Limb (tissue), 2 donors: ENCODE measurements around the gene RPS21.

ENCODE experiments used
- DNase-seq, 2 donors: peaks; one replicate each; pipeline ENCODE4 v3.0.0-alpha.2; 2016; ENCODE audit errors: extremely low spot score in 2 of 2

RPS21 gene

DNA sequence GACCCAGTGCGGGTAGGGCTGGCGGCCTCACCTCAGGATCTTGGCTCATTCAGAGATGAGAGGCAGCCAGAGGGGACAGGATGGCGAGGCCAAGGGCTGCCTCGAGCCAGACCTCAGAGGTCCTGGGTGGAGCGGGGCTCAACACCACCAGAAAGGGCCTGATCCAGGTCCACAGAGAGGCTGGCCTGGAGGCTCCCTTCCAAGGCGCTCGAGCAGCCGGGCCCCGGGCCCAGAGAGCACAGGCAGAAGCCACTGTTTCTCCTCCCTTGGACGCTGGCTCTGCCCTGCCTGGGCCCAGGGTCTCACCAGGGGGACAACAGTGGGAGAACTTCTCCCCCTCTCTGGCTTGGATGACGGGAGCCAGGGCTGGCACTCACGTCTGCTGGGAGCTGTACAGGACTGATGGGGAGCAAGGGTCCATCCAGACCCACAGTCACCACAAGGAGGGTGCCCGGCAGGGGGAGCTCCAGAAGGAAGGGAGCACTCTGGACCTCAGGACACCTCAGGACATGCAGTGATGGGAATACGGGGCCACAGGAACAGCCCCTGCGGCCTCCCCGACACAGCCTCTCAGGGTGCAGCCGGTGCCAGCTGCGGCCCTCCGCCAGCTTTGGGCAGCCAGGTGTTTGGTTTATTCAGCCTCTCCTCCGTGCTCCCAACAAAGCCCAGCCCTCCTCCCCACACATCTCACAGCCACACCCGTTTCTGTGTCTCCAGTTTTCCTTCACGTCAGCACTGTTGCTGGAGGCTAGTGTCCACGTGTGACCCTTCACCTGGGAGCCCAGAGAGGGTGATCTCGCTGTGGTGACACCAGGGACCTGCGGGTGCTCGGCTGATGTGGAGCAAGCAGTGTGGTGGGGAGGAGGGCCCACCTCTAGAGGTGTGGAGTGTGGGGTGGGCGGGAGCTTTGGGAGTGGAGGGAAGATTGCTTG, 8.7 kb downstream of the RPS21 start:
- no peak for DNase-seq

DNA sequence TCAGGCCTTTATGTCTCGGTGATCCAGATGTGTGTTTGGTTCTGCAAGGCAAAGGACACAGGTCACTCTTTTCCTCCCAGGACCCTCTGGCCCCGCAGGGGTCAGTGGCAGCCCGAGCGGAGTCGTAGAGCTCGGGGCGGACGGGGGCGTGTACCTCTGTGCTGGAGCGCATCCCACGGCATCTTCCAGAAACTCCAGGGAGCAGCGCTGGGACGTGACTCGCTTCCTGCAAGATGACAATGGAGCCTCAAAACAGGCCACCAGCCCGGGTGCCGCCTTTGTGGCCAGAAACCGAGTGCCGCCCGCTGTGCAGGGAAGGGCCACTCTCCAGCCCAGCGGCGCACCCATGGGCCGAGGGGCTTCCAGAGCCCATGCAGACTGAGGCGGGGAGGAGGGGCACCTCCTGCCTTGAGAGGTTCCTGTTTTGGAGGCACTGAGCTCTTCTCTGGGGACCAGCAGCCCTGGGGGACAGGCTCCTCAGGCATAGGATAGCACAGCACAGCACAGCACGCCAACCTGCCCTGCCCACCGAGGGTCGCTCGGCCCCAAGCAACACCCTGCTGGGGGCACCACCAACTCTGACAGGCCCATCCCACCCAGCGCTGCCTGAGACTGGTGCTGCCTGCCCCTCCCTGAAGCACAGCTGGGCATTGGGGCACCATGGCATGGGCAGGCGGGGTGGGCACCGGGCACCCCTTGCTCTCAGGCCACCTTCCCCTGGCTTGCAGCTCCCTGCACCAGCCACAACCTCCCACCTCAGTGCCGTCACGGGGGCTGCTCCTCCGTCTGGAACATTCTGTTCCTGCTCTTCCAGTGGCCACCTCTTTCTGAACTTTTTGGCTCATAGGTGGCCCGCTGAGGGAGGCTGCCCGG, 9.7 kb downstream of the RPS21 start:
- DNase-seq: no peak

DNA sequence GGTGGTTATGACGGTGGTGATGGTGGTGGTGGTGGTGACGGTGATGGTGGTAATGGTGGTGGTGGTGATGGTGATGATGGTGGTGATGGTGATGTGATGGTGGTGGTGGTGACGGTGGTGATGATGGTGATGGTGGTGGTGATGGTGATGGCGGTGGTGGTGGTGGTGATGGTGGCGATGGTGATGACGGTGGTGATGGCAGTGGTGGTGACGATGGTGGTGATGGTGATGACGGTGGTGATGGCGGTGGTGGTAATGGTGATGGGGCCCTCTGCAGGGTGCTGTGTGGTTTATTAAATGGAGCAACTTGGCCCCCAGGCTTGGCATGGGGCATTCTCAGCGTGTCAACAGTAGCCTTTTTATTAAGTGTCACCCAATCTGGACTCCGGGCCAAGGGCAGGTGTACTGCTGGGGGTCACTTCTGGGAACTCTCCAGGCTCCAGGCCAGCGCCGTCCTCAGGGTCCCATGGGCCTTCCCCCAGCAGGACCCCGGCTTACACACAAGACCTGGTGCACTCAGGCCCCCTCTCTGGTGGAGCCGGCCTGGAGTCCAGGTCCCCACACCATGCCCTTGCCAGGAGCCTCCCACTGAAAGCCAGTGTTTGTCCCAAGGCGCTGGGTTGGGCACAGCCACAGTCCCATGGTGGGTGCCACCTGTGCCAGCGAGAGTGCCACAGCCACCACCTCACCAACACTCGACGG, 11.4 kb downstream of the RPS21 start:
- DNase-seq: no peak

DNA sequence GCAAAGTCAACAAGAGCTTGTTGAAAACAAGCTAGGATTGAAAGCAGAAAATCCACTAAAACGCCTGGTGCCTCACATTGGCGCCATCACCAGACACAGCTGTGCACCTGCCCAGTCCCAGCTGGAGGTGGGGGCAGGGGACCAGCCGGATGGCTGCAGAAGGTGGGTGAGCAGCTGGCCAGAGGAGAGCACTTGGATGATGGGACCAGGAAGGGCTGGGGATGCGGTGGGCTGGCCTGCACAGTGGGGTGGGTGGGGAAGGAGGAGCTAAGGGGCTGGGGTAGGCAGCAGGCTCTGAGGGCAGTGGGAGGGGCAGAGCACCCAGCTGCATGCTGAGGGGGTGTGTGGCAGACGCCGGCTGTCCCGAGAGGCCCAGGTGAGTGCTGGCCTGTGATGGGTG, 13.1 kb downstream of the RPS21 start:
- DNase-seq: no peak

DNA sequence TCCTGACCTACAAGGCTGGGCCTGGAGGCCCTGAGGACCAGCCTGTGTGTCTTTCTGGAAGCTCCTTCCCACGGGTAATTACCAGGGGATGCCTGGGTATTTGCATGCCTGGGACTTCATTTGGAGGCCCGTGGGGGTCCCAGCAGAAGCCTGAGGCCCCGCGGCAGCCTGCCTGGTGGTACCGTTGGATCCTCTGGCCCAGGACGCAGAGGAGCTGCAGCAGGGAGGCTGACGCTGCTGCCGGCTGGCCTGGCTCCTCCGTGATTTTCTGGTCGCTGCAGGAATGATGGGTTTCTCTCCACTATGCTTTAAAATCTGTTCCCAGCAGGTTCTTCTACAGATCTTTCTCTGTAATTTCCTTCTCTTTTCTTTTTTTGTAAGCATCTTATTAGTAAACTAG, 13.6 kb downstream of the RPS21 start:
- DNase-seq: no peak

DNA sequence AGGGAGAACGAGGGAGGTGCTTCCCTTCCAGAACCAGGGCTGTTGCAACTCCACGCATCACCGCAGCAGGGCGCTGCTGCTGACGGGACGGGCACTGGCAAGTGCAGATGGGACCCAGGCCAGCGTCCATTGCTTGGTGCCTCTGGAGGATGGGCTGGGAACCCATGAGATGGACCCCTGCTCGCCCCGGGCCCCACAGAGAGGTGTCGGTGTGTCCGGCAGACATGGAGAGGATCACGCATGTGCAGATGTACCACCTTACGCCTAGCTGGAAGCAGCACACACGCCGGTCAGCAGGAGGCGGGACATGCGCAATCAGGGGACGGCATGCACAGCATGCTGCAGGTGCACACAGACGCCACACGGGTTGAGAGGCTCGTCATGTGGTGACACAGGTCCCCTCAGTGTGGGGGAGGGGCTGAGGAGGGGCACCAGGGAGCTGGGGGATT, 14.5 kb downstream of the RPS21 start:
- DNase-seq: no peak

DNA sequence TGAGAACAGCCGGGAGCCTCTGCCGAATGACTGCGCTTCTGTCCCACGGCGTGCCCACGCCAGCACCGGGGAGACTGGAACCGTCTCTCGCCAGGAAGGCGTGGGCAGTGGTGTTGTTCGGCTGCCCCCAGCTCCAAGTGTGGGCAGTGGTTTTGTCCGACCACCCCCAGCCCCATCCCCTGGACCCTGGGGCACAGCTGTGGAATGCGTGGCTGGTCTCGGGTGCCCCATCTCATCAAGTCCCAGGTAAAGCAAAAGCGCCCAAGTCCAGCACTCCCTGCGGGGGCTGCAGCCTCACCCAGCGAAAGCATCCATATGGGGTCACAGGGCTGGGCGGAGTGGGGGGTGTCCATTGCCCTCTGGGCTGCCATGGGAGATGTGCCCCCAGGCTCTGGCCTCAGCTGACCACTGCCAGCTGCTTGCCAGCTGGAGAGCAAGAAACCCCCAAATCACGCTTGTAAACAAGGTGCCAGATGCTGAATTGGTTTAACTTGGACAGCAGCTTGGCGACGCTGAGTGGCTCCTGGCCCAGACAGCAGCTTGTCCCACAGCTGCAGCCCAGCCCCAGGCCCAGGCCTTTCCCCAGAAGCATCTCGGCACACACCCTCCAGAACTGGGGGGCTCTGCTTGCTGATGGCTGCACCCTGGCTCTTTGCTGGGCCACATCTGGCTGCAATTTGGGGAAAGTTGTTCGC, 15.7 kb downstream of the RPS21 start:
- DNase-seq: no peak

DNA sequence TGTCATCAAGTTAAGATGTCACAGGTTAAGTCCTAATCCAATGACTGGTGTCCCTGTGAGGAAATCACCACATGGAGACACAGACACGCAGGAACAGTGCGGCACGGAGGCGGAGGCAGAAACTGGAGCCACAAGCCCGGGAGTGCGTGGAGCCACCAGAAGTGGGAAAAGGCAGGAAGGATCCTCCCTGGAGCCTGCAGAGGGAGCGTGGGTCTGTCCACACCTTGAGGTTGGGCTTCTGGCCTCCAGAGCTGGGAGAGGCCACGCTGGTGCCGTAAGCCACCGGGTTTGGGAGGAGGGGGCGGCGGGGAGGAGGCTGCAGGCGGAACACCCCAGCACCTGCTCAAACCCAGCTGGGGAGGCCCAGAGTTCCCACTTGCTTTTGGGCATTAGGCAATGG, 16.4 kb downstream of the RPS21 start:
- DNase-seq: no peak

DNA sequence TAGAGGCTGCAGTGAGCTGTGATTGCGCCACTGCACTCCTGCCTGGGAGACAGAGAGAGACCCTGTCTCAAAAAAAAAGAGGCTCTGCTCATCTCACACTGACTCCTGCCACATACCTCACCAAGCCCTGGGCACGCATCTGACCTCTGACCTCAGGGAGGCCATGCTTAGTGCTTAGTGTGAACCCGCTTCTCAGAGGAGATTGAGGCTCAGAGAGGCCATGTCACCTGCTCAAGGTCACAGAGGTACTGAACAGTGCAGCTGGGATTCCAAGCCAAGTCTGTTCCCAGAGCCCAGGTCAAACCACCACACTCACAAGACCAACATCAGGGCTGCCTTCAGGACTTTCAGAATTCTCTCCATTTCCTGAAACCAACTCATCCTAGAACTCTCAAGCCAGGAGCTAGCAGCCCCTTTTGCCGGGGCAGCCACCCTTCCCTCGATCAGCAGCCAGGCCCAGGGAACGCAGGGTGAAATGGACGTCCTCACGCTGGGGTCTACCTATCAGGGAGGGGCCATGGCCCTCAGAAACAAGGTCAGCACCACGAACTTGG, 17.3 kb downstream of the RPS21 start:
- DNase-seq: no peak

DNA sequence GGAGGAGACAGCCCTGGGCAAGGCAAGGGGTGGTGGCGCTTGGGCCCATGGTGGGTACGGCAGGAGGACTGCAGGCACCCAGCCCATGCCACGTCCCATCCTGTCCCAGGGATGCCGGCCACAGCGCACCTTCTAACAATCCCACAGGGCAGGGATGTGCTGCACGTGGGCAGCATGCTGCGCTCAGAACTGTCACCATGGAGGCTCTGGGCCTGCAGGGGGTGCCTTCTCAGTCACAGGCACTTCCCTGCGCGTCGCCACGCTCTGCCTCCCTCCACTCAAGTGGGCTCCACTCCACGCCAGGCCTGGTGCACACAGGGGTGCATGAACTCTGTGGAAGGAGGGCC, 17.8 kb downstream of the RPS21 start:
- DNase-seq: no peak

DNA sequence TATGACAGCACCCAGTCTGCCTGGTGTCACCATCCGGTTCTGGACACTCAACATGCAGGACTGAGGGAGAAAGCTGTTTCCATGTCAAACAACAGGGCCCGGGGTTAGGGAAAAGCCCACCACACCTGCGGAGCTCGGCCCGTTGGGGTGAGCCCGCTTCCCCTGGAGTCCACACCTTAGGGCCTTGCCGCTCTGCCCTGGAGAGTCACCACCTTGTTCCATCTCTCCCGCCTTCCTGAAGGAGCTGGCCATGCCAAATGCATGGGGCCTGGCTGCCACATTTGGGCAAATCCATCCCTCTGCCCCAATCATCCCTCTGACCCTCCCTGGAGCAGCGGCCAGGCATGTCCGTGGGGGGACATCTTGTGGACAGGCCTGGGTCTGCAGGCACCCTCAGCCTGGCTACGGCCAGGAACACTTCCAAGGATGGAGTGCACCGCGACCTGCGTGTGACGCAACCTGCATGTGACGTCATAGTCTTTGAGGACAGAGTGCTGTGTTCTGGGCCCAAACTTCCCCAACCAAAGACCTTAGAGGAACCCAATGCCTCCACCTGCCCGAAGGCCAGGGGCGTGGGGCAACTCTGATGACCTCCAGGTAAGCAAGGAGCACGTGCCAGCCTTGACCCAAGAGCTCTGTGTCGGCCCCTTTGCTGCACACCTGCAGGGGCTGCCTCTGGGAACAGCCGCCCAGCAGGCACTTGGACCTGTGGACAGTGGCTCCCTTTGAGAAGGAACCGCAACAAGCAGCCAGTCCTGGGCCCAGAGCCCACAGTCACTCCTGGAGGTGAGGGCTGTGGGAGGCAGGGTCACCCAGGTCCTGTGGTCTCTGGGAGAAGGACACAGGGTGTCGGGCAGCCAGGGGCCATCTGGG, 18.4 kb downstream of the RPS21 start:
- no peak for DNase-seq

DNA sequence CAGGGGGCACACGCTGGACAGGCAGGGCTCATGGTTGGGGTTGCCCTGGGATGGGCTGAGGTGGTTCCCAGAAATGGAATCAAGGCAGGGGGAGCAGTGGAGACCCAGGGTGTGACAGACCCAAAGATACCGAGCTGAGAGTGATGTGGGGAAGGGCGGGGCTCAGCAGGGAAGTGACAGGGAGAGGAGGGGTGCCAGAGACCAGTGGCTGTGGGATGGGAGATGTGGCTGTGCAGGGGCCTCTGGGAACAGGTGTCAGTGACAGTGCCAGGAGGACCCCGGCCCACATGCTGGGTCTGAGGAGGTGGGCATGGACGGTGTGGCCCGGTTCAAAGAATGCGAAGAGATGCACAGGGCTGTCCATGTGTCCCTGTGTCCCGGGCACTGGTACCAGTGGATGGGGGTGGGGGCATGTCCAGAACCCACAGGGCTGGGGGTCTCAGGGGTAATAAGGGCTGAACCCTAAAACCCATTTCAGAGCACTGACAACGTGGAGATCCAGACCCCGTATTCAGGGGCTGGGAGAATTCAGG, 19.1 kb downstream of the RPS21 start:
- DNase-seq: no peak

DNA sequence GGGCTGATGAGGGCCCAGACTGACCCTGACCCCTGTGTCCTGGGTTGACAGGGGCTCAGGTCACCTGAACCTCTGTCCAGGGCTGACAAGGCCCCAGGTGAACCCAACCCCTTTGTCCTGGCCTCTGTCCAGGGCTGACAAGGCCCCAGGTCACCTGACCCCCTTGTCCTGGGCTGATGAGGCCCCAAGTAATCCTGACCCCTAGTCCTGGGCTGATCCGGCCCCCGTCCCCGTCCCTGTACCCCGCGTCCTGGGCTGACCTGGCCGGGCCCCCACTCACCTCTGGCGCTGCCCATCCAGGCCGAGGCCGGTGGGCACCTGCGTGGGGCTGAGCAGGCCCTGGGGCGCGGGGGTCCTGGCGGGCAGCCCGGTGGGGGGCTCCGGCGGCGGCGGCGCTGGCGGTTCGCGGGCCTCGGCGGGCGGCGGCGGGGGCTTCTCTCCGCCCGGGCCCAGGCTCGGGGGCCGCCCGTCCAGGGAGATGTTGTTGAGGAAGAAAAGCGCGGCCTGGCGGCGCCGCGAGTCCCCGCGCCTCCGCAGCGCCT, 19.8 kb downstream of the RPS21 start:
- DNase-seq: no peak

DNA sequence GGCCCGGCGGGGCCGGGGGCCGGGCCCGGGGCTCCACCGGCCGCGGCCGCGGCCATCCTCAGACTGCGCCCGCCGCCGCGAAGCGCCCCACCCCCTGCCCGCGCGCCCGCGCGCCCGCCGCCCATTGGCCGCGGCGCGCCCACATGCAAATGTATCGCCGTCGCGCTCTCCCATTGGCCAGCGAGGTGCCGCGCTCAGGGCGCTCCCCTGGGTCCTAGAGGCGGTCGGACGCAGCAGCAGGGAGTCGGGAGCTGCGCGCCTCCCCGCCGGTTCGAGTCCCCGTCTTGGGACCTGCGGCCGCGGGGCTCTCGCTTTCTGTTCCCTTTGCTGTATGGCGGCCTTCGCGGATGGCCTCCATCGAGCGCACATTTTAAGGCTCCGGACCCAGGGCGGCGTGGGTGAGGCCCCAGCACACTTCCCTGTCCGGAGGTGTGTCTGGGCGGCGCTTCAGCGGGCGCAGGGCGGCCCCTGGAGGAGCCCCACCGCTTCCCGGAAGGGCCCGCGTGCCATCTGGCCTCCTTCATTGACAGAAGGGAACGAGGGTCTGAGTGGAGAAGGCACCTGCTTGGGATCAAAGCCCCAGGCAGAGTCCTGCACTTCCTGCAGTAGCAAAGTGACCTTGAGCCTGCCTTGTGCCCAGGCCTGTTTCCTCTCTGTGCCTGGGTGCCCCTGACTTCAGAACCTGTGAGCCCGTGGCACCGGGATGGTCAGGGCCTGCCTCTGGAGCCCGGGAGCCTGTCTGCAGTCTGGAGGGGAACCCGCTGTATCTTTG, 20.5 kb downstream of the RPS21 start, which contains the start of gene CABLES2:
TSS of gene CABLES2 (minus strand) at position 65 of the 772 bp plus-strand sequence. CDS start at position 56, 9 bp downstream.
- DNase-seq: peak; percentile 95

DNA sequence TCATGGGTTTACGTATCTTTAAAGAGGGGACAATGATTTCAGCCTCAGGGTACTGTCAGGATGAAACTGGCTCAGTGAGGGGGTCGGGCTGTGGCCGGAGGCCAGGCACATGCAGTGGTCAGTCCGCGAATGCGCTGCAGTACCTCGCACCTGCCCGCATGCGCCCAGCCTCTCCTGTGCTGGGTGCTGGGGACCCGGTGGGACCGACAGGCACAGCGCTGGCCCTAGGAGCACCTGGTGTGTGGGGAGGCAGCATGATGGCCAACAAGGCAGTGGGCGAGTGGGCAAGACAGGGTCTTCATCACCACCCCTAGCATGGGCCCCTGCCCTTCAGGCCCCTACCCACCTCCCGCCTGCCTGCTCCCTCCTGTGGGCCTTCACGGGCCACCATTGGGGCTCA, 21.2 kb downstream of the RPS21 start:
- DNase-seq: no peak

DNA sequence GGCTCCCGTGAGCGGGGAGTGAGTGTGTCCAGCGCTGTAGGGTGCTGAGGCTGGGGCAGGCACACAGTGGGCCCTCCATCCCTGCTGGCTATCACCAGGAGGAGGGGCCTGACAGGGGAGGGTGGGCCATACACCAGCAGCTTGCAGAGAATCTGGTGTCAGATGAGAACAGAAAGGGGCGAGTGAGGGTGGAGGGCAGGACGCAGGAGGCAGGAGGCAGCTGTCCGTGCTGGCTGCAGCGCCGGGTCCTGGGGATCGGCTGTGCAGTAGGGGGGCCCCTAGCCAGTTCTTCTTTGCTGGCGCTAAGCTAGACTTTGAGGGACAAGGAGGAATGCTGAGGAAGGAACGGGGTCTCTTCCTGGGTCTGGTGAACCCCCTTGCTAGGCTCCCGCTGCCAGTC, 21.7 kb downstream of the RPS21 start:
- no peak for DNase-seq

DNA sequence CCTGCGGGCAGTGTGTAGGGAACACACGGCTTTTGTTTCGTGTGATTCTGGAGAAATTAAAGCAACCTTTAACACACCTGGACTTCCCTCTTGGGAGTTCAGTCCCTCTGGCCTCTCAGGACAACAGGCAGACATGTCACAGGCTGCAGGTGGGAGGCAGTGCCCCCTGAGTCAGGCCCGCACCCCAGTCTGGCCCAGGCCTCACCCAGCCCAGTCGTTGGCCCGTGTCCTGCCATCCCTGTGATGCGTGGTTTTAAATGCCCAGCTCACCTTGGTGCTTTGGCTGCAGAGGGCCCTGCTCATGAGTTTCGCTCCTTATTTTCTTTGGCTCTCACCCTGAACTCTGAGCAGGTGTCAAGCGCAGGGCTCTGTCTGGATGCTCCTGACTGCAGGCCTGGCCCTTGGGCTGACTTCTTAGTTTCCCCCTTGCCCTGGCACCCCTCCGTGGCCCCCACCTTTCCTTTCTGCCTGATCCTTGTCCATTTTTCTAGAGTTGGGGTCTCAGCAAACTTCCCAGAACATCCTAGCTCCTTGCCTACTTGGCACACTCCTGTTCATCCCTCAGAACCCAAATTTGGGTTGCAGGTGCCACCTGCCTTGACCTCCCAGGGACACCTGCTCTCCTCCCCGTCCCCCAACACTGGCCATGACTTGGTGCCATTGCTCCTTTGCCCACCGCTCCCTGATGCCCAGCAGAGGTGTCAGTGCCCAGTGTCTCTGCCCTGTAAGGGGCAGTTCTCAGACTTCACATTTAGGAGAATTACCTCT, 22.4 kb downstream of the RPS21 start:
- no peak for DNase-seq
